HG02852 (cell line): Measurements from ENCODE around the gene TNNI3K.

Source experiments
- ATAC-seq: cut with Tn5 transposase; IDR thresholded peaks from one replicate; pipeline ENCODE4 v1.9.1; 2021; ENCODE audit warnings: mild to moderate bottlenecking, moderate library complexity; ENCODE audit not compliant: unreplicated experiment

Gene TNNI3K

GRCh38 chr1:74280642-74281396, 45.6 kb downstream of the TNNI3K start:
- ATAC-seq = no peak

GRCh38 chr1:74286414-74286813, 51.2 kb downstream of the TNNI3K start:
- ATAC-seq = no peak

GRCh38 chr1:74314438-74314837, 79.3 kb downstream of the TNNI3K start:
- ATAC-seq = no peak

- no peak for ATAC-seq
Observed at GRCh38 chr1:74316302-74316701, 81.1 kb downstream of the TNNI3K start.

GRCh38 chr1:74317663-74318062, 82.5 kb downstream of the TNNI3K start:
- no peak for ATAC-seq

- ATAC-seq = no peak
Observed at GRCh38 chr1:74323937-74324473, 88.8 kb downstream of the TNNI3K start.

GRCh38 chr1:74324684-74325448, 89.7 kb downstream of the TNNI3K start:
- no peak for ATAC-seq

- ATAC-seq = no peak
Observed at GRCh38 chr1:74328851-74329250, 93.7 kb downstream of the TNNI3K start.

- ATAC-seq = no peak
Observed at GRCh38 chr1:74333244-74333643, 98.1 kb downstream of the TNNI3K start.

GRCh38 chr1:74334147-74334546, 99.0 kb downstream of the TNNI3K start:
- no peak for ATAC-seq

GRCh38 chr1:74340656-74341055, 105.5 kb downstream of the TNNI3K start:
- no peak for ATAC-seq

- ATAC-seq = no peak
Observed at GRCh38 chr1:74341702-74342339, 106.6 kb downstream of the TNNI3K start.

GRCh38 chr1:74343216-74343615, 108.0 kb downstream of the TNNI3K start:
- ATAC-seq = no peak

GRCh38 chr1:74344387-74344786, 109.2 kb downstream of the TNNI3K start:
- no peak for ATAC-seq

GRCh38 chr1:74356493-74356892, 121.3 kb downstream of the TNNI3K start:
- no peak for ATAC-seq

GRCh38 chr1:74357150-74357549, 122.0 kb downstream of the TNNI3K start:
- no peak for ATAC-seq

GRCh38 chr1:74357756-74358155, 122.6 kb downstream of the TNNI3K start:
- no peak for ATAC-seq

- no peak for ATAC-seq
Observed at GRCh38 chr1:74362691-74363090, 127.5 kb downstream of the TNNI3K start.

GRCh38 chr1:74363220-74363619, 128.0 kb downstream of the TNNI3K start:
- no peak for ATAC-seq

- no peak for ATAC-seq
Observed at GRCh38 chr1:74367175-74367813, 132.1 kb downstream of the TNNI3K start.

- no peak for ATAC-seq
Observed at GRCh38 chr1:74368335-74368734, 133.1 kb downstream of the TNNI3K start.
